HG03460 (cell line): Measurements from ENCODE around the gene ZDHHC8.

Experiments used
- ATAC-seq: cut with Tn5 transposase; IDR thresholded peaks from one replicate; pipeline ENCODE4 v1.9.1; 2021; ENCODE audit not compliant: unreplicated experiment

Gene ZDHHC8

DNA sequence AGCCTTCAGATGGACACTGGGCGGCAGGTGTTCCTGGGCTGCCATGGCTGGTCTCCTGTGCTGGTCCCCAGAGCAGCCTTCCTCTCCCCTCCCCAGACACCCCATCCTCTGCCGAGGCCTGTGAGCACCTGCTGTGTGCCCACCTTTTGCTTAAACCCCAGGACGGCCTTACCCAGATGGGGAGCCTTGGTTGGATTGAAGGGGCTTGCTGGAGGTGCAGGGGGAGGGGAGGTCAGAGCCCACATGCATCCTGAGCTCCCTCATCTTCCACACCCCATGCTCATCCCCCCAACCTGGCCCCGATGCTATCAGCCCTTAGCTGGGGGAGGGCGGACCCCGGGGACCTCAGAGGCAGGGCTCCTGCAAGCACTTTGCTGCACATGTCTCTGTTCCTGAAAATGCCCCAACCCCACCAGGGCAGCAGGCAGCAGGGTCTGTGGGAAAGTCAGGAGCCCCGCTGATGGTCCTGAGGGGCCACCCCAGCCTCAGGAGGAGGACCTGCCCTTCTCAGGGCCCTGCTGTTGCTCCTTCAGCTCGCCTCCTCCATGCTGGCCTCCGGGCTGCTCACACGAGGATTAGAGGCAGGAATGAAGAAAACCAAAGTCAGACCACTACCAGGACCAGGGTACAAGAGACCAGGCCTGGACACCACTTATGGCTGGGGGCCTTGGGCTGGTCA, 60.8 kb downstream of the ZDHHC8 start:
- ATAC-seq: no peak

DNA sequence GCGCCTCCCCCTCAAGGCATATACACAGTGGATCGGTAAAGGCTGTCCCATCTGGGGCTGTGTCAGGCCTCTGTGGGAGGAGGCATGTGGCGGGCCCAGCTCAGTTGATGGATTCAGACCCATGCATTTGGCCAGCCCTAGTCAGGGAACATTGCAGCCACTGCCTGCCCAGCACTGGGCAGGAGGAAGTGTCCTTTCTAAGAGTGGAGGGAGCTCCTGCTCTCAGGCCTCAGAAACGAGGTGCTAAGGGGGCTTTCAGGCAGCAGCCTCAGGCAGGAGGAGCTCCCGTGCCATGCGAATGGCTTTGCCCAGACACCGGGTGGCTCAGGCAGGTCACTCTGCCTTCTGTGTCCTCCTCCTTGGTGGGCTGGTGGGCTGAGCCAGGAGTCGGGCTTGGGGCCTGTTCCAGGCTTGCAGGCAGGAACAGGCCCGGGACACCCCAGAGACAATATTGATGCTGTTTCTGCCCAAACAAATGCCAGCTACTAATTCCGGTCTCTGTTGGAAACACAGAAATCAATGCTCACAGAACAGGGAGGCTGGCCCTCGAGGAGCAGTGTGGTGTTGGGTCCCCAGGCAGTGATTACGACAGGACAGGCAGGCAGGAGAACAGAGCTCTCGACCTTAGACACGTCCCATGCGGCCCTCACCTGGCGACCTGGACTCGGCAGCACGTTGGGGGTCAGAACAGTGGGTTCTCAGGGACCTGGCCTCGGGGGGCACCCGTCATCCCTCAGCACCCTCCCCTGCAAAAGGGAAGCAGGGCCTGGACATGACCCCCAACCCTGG, 61.6 kb downstream of the ZDHHC8 start:
- ATAC-seq: no peak

GRCh38 chr22:20193761-20194494, 62.3 kb downstream of the ZDHHC8 start:
- ATAC-seq: no peak

DNA sequence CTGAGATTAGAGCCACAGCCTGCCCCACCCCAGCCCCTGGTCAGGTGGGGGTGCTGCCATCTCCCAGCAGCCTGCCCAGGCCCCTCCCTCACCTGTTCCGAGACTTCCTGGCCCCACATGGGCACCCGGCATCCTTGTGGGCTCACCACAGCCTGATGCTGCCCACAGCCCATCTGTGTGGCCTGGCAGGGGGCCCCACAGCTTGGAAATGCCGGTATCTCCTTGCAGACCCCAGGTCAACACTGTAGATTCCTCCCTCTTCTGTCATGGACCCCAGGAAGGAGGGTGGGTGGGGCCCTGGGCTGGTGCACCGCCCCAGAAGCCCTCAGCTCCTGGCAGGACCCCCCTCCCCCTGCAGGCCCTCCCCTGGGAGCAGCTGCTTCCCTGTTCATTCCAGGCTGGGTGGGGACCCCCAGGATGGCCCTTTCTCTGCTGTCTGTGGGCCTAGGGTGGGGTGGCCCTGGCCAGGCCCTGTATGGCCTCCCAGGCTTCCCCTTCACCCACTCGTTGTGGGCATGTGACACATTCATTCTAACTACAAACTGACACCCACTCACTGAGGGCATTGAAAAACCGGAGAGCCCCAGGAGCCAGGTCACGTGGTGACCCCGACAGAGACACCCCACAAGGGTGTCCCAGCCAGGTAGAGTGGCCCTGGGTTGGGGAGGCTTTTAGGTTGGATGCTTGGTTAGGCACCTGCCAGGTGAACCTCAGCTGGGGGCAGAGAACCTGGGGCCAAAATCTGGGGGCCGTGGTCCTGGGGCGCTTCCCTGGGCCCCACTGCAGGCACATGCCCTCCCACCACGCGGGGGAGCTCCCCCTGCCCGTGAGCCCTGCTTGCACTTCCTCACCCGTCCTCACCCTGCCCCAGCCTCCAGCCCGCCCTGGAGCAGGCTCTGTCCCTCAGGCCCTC, 63.3 kb downstream of the ZDHHC8 start:
- no peak for ATAC-seq

- ATAC-seq: no peak
Measured at GRCh38 chr22:20196094-20196842, 64.7 kb downstream of the ZDHHC8 start.
